SU-DHL-6 (cell line): ENCODE data around the gene THSD4.

Experiments used
- H2AFZ ChIP-seq: fragments of 200-600 bp; sonication (generic); 2 replicates; pipeline ENCODE4 v1.6.1; 2014; ENCODE audit warnings: low read depth, mild to moderate bottlenecking, moderate library complexity, mixed read lengths, antibody characterized with exemption, low read length; ENCODE audit not compliant: severe bottlenecking
- H3F3A ChIP-seq: fragments of 200-600 bp; shearing (Covaris generic); 2 replicates; pipeline ENCODE4 v1.6.0; 2016; ENCODE audit warnings: antibody characterized with exemption, mild to moderate bottlenecking; ENCODE audit not compliant: insufficient read depth
- H3K27ac ChIP-seq: fragments of 200-600 bp; sonication (generic); 2 replicates; pipeline ENCODE4 v1.5.1; 2016; ENCODE audit warnings: low read depth, mild to moderate bottlenecking, low read length, moderate library complexity, mixed read lengths
- H3K27me3 ChIP-seq: fragments of 200-600 bp; sonication (generic), shearing (Covaris generic); 2 replicates; pipeline ENCODE4 v1.6.0; 2014; ENCODE audit warnings: mild to moderate bottlenecking, low read length
- H3K36me3 ChIP-seq: fragments of 200-600 bp; sonication (generic); 2 replicates; pipeline ENCODE4 v1.6.1; 2014; ENCODE audit warnings: mild to moderate bottlenecking, low read length, mixed read lengths
- H3K4me2 ChIP-seq: fragments of 300-600, 200-600 bp; shearing (Covaris generic), sonication (generic); 2 replicates; pipeline ENCODE4 v1.6.0; 2014; ENCODE audit warnings: low read length, low read depth, mild to moderate bottlenecking; ENCODE audit not compliant: poor library complexity, severe bottlenecking
- H3K4me3 ChIP-seq: fragments of 200-600 bp; sonication (generic); 2 replicates; pipeline ENCODE4 v1.5.1; 2014; ENCODE audit warnings: antibody characterized with exemption, low read length, mild to moderate bottlenecking, mixed read lengths; ENCODE audit not compliant: insufficient read depth, poor library complexity, severe bottlenecking
- H3K79me2 ChIP-seq: fragments of 200-600 bp; sonication (generic); 2 replicates; pipeline ENCODE4 v1.6.1; 2014; ENCODE audit warnings: mild to moderate bottlenecking, low read length, moderate library complexity; ENCODE audit not compliant: insufficient read depth
- H3K9ac ChIP-seq: fragments of 200-600 bp; sonication (generic); 2 replicates; pipeline ENCODE4 v1.7.0; 2014; ENCODE audit warnings: mild to moderate bottlenecking, low read length
- H3K9me2 ChIP-seq: fragments of 200-600 bp; sonication (generic); replicated peaks from 2 replicates; pipeline ENCODE4 v1.6.1; 2014; ENCODE audit warnings: low read length; ENCODE audit not compliant: insufficient read depth
- H3K9me3 ChIP-seq: fragments of 200-600 bp; sonication (generic); 2 replicates; pipeline ENCODE4 v1.6.1; 2014; ENCODE audit warnings: low read length, mixed read lengths; ENCODE audit not compliant: insufficient read depth
- H4K20me1 ChIP-seq: fragments of 200-600 bp; sonication (generic); 2 replicates; pipeline ENCODE4 v1.6.1; 2014; ENCODE audit warnings: low read depth, mild to moderate bottlenecking, antibody characterized with exemption, low read length, moderate library complexity, mixed read lengths
- EZH2phosphoT487 ChIP-seq: fragments of 200-600 bp; sonication (generic), shearing (Covaris generic); conservative IDR thresholded peaks from 2 replicates; pipeline ENCODE4 v1.6.1; 2018; ENCODE audit warnings: mild to moderate bottlenecking, antibody characterized with exemption, low read length, moderate library complexity, mixed read lengths
- TF ChIP-seq, protein P1 (sequence below): fragments of 200-600 bp; sonication (generic); IDR thresholded peaks from one replicate; pipeline ENCODE4 v1.5.1; 2017; ENCODE audit warnings: antibody characterized with exemption, mild to moderate bottlenecking, low read length, moderate library complexity; ENCODE audit not compliant: insufficient read depth, poor library complexity, severe bottlenecking

The THSD4 gene

DNA sequence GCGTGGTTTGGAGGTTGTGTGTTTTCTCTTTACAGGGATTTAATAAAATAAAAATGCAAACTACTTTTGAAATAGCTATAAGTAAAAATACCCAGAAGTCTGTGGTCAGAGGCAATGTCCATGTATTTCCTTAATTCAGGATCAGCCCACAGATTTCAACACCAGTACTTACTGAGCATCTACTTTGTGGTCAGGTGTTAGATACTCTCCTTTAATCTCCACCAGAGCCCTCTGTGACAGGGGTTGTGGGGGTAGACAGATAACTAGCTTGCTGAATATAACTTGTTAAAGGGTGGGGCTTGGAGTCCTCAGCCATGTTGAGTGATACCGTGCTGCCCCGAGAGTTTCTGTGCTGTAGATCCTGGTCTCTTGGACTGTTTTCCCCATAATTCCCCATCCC lies 451.0 kb downstream of the THSD4 start:
- no peak overlapping the region for H3K4me2 ChIP-seq

DNA sequence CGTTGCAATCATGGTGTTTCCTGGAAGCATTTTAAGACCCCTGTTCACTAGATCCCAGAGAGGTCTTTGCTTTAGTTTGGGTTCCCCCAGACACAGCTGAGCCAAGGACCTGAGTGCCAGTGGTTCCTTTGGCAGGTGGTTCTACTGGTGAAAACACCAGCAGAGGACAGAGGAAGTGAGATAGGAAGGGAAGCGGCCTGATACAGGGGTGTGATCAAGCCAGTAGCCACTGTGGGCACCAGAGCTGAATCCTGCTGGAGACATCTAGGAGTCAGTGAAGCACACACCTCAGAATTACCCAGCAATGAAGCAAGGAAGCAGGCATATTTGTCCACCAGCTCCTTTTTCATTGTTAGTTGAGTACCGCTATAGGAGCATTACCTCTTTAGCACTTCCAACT lies 451.9 kb downstream of the THSD4 start:
- no peaks in the 10 kb centered on the region for H3F3A ChIP-seq
- TF ChIP-seq, protein P1, sequence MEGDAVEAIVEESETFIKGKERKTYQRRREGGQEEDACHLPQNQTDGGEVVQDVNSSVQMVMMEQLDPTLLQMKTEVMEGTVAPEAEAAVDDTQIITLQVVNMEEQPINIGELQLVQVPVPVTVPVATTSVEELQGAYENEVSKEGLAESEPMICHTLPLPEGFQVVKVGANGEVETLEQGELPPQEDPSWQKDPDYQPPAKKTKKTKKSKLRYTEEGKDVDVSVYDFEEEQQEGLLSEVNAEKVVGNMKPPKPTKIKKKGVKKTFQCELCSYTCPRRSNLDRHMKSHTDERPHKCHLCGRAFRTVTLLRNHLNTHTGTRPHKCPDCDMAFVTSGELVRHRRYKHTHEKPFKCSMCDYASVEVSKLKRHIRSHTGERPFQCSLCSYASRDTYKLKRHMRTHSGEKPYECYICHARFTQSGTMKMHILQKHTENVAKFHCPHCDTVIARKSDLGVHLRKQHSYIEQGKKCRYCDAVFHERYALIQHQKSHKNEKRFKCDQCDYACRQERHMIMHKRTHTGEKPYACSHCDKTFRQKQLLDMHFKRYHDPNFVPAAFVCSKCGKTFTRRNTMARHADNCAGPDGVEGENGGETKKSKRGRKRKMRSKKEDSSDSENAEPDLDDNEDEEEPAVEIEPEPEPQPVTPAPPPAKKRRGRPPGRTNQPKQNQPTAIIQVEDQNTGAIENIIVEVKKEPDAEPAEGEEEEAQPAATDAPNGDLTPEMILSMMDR: no peak
- no peak for TF ChIP-seq EZH2phosphoT487
- H3K79me2 ChIP-seq: no peaks in the 10 kb centered on the region
- H3K9me3 ChIP-seq: no peaks in the 10 kb centered on the region
- no peaks in the 10 kb centered on the region for H3K36me3 ChIP-seq
- no peak overlapping the region for H3K4me2 ChIP-seq
- no peaks in the 10 kb centered on the region for H3K27me3 ChIP-seq
- H3K9me2 ChIP-seq: no peaks in the 10 kb centered on the region
- H3K9ac ChIP-seq: no peak overlapping the region
- H3K4me3 ChIP-seq: no peak overlapping the region
- H2AFZ ChIP-seq: no peak overlapping the region
- H3K27ac ChIP-seq: no peak overlapping the region
- H4K20me1 ChIP-seq: no peaks in the 10 kb centered on the region

More for the DNA sequence above, 451.0 kb downstream of the THSD4 start:
- H3K4me3 ChIP-seq: no peak overlapping the region
- no peak overlapping the region for H3K27ac ChIP-seq
- H3K27me3 ChIP-seq: no peaks in the 10 kb centered on the region
- H3K9me3 ChIP-seq: no peaks in the 10 kb centered on the region
- H3K79me2 ChIP-seq: no peaks in the 10 kb centered on the region
- no peaks in the 10 kb centered on the region for H3K9me2 ChIP-seq
- no peaks in the 10 kb centered on the region for H3K36me3 ChIP-seq
- no peaks in the 10 kb centered on the region for H3F3A ChIP-seq
- H3K9ac ChIP-seq: no peak overlapping the region
- TF ChIP-seq, protein P1: no peak
- no peak for TF ChIP-seq EZH2phosphoT487
- no peaks in the 10 kb centered on the region for H4K20me1 ChIP-seq
- no peak overlapping the region for H2AFZ ChIP-seq

DNA sequence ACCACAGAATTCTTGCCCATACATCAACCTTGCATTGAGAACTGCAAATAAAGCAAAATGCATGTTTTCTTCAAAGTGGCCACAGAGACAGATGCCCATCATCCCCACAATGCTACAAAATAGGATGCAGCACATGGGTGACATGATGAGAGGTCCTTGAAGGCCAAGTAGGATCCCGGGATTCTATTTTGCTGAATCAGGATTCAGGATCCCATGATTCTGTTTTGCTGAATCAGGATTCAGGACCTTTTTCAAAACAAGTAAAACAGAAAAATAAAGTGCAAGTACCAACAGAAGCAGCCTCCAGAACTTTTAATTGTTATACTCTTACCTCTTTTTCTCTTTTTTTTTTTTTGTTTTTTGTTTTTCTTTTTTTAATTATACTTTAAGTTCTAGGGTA lies 453.0 kb downstream of the THSD4 start:
- H3K79me2 ChIP-seq: no peaks in the 10 kb centered on the region
- no peak overlapping the region for H3K4me3 ChIP-seq
- no peaks in the 10 kb centered on the region for H4K20me1 ChIP-seq
- no peak overlapping the region for H3K9ac ChIP-seq
- no peaks in the 10 kb centered on the region for H3K9me3 ChIP-seq
- H3K27ac ChIP-seq: no peak overlapping the region
- H3K27me3 ChIP-seq: no peaks in the 10 kb centered on the region
- no peak overlapping the region for H2AFZ ChIP-seq
- H3K36me3 ChIP-seq: no peaks in the 10 kb centered on the region
- TF ChIP-seq, protein P1: no peak
- no peak for TF ChIP-seq EZH2phosphoT487
- H3K4me2 ChIP-seq: no peak overlapping the region
- no peaks in the 10 kb centered on the region for H3K9me2 ChIP-seq
- H3F3A ChIP-seq: no peaks in the 10 kb centered on the region

DNA sequence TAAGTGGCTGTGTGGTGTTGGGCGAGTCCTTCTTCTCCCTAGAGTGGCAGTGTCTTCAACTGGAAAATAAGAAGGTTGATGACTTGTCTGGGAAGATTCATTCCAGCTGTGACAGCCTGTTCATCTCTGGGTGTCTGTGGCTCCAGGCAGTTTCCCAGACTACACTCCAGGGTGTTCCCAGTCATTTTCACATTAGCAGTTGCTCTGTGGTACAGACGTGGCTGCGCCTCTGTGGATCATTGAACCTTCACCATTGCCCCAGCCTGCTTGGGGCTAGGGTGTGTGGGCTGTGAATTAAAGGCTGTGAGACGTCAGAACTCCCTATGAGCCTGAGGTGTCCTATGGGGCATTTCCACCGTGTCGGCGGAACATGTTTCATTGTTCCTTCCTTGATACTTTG lies 455.5 kb downstream of the THSD4 start:
- no peaks in the 10 kb centered on the region for H3F3A ChIP-seq
- H3K9me3 ChIP-seq: no peaks in the 10 kb centered on the region
- TF ChIP-seq, protein P1: no peak
- no peak for TF ChIP-seq EZH2phosphoT487
- no peaks in the 10 kb centered on the region for H4K20me1 ChIP-seq
- no peak overlapping the region for H3K27ac ChIP-seq
- H3K27me3 ChIP-seq: no peaks in the 10 kb centered on the region
- no peak overlapping the region for H2AFZ ChIP-seq
- H3K79me2 ChIP-seq: no peaks in the 10 kb centered on the region
- H3K9me2 ChIP-seq: no peaks in the 10 kb centered on the region
- H3K4me3 ChIP-seq: no peak overlapping the region
- no peaks in the 10 kb centered on the region for H3K36me3 ChIP-seq
- H3K4me2 ChIP-seq: no peak overlapping the region
- no peak overlapping the region for H3K9ac ChIP-seq
